GM10248 (cell line): Measurements from ENCODE around the gene FLII.

Experiments
- CTCF ChIA-PET: fragments of 300-600 bp; sonication (Branson Sonifier 250); formaldehyde crosslinking; extraction: SDS; loops from one replicate; lab custom pipeline; 2021; ENCODE audit warnings: antibody characterized with exemption; lab: Yijun Ruan, JAX
- POLR2A ChIA-PET: fragments of 350-650 bp; sonication (Branson Sonifier 250); formaldehyde crosslinking; extraction: SDS; loops from one replicate; lab custom pipeline; 2020; ENCODE audit warnings: antibody characterized with exemption; lab: Yijun Ruan, JAX
- DNase-seq: peaks from one replicate; pipeline ENCODE4 v3.0.0; 2012; ENCODE audit errors: extremely low spot score
- CTCF ChIP-seq: IDR thresholded peaks from 2 replicates; pipeline ENCODE4 v1.5.1; 2012; ENCODE audit warnings: mild to moderate bottlenecking, low read depth; ENCODE audit errors: extremely low read depth, missing control alignments, control extremely low read depth

FLII gene

GRCh38 chr17:18229254-18229653, 29.3 kb downstream of the FLII start:
- no peak for TF ChIP-seq CTCF
- POLR2A ChIA-PET, result interaction anchor here (0.6 kb wide), 1 partner anchor 28 kb away, joined by 3 read pairs; no protein-coding TSS in a partner anchor
- CTCF ChIA-PET, result interaction anchor here (0.9 to 1.0 kb wide), 2 partner anchors 10 to 12 kb away, joined by 4 read pairs; no protein-coding TSS in a partner anchor
- DNase-seq, result no peak

GRCh38 chr17:18228176-18228682, 30.3 kb downstream of the FLII start:
- ChIA-PET CTCF (interaction anchor here (1.0 kb wide), 1 partner anchor 9 kb away, joined by 4 read pairs; no protein-coding TSS in a partner anchor), POLR2A (no interaction called here)
- DNase-seq, result no peak
- TF ChIP-seq CTCF, result no peak

- ChIA-PET CTCF (interaction anchor here (0.9 to 1.6 kb wide), 3 partner anchors 20 to 22 kb away, joined by 3 to 4 read pairs (median 3); no protein-coding TSS in a partner anchor), POLR2A (no interaction called here)
- DNase-seq, result no peak
- TF ChIP-seq CTCF, result no peak
Measured at GRCh38 chr17:18227635-18228034, 30.9 kb downstream of the FLII start.

- no peak for TF ChIP-seq CTCF
- ChIA-PET CTCF (interaction anchor here (1.3 to 1.6 kb wide), 2 partner anchors 21 to 23 kb away, joined by 3 to 4 read pairs; no protein-coding TSS in a partner anchor), POLR2A (no interaction called here)
- no peak for DNase-seq
Measured at GRCh38 chr17:18226284-18226945, 32.1 kb downstream of the FLII start.

GRCh38 chr17:18225642-18226283, 32.8 kb downstream of the FLII start:
- ChIA-PET POLR2A (interaction anchor here (0.6 kb wide), 1 partner anchor 10 kb away, joined by 3 read pairs; no protein-coding TSS in a partner anchor), CTCF (interaction anchor here (1.6 kb wide), 1 partner anchor 22 kb away, joined by 4 read pairs; no protein-coding TSS in a partner anchor)
- DNase-seq, result no peak
- no peak for TF ChIP-seq CTCF

- TF ChIP-seq CTCF, result no peak
- peak; percentile 99 for DNase-seq
- ChIA-PET CTCF (interaction anchor here (1.0 to 1.1 kb wide), 2 partner anchors 10 to 401 kb away, joined by 3 read pairs; no protein-coding TSS in a partner anchor), POLR2A (interaction anchor here (0.6 kb wide), 1 partner anchor 10 kb away, joined by 3 read pairs; no protein-coding TSS in a partner anchor)
Measured at GRCh38 chr17:18225121-18225641, 33.4 kb downstream of the FLII start, which contains the start of gene LLGL1. Gene LLGL1 (plus strand): TSS chr17:18225635. CDS start chr17:18225683, 48 bp downstream.
